ENCODE results near the gene METAP2.

DNA sequence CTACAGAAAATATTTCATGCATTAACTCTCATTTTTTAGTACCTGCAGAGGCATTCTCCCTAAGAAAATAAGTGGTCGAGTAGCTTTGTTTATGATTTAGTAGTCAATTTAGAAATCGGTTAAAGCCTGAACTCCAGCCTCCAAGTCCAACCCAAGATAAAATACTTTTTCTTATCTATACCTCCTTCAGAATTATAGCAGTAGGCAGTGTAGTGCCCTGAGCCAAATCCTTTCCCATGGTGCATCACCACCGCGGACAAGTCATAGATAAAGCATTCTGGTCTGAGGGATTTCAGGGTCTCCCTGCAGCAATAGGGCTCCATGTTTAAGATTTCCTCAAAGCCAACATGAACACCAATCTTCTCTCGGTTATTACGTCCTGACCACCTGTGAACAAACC is 46.9 kb downstream of the METAP2 start:
- TF ChIP-seq, protein P1, sequence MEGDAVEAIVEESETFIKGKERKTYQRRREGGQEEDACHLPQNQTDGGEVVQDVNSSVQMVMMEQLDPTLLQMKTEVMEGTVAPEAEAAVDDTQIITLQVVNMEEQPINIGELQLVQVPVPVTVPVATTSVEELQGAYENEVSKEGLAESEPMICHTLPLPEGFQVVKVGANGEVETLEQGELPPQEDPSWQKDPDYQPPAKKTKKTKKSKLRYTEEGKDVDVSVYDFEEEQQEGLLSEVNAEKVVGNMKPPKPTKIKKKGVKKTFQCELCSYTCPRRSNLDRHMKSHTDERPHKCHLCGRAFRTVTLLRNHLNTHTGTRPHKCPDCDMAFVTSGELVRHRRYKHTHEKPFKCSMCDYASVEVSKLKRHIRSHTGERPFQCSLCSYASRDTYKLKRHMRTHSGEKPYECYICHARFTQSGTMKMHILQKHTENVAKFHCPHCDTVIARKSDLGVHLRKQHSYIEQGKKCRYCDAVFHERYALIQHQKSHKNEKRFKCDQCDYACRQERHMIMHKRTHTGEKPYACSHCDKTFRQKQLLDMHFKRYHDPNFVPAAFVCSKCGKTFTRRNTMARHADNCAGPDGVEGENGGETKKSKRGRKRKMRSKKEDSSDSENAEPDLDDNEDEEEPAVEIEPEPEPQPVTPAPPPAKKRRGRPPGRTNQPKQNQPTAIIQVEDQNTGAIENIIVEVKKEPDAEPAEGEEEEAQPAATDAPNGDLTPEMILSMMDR (IDR thresholded peaks at IDR 0.05; ENCODE audit: insufficient read depth, low read depth, low read length) = no peak
- no peak for TF ChIP-seq EZH2 (IDR thresholded peaks at IDR 0.05; ENCODE audit: insufficient read depth, low read length)

Measured in astrocyte (in vitro differentiated cells and primary cell).